Measurements from ENCODE around the gene SLC39A10.

DNA sequence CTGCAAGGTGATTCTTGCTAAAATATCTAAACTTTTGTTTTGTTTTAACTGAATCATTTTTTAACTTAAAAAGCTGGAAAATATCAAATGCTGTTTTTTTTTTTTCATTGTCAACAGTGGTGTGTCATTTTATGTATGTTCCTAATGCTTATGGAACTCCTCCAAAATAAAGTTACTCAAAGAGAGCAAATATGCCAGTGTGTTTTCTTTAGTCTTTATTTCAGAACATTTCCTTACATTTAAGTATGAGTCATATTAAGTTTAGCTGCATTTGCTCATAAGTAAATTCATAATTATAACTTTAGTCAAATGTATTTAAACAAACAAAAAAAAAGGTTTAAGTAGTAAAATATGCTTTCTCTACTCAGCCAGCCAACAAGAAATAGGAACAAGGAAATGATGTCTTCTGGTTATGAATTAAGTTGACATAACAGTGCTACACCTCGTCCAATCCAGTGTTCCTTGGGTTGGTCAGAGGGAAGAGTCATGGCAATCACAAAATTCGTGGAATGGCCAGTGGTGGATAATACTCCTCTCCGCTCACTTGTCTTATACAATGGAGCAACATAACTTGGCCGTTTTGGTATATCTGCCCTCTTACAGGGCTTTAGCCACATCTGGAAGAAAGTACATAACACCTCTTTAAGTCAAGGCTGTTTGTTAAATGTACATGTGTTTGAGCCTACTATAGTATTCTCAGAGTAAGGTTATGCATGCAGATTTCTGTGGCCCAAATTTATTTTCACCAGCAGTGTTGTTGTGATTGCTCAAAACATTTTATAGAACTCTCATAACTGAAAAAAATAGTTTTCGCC is 80.7 kb downstream of the SLC39A10 start:
- TF ChIP-seq, protein P1, sequence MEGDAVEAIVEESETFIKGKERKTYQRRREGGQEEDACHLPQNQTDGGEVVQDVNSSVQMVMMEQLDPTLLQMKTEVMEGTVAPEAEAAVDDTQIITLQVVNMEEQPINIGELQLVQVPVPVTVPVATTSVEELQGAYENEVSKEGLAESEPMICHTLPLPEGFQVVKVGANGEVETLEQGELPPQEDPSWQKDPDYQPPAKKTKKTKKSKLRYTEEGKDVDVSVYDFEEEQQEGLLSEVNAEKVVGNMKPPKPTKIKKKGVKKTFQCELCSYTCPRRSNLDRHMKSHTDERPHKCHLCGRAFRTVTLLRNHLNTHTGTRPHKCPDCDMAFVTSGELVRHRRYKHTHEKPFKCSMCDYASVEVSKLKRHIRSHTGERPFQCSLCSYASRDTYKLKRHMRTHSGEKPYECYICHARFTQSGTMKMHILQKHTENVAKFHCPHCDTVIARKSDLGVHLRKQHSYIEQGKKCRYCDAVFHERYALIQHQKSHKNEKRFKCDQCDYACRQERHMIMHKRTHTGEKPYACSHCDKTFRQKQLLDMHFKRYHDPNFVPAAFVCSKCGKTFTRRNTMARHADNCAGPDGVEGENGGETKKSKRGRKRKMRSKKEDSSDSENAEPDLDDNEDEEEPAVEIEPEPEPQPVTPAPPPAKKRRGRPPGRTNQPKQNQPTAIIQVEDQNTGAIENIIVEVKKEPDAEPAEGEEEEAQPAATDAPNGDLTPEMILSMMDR (IDR thresholded peaks at IDR 0.05 in 2 of 3, conservative IDR thresholded peaks at IDR 0.05 in 1 of 3; ENCODE audit: insufficient read depth in 2 of 3, low read depth in 1 of 3, low read length in 3 of 3), result no peak
- TF ChIP-seq, protein P2, sequence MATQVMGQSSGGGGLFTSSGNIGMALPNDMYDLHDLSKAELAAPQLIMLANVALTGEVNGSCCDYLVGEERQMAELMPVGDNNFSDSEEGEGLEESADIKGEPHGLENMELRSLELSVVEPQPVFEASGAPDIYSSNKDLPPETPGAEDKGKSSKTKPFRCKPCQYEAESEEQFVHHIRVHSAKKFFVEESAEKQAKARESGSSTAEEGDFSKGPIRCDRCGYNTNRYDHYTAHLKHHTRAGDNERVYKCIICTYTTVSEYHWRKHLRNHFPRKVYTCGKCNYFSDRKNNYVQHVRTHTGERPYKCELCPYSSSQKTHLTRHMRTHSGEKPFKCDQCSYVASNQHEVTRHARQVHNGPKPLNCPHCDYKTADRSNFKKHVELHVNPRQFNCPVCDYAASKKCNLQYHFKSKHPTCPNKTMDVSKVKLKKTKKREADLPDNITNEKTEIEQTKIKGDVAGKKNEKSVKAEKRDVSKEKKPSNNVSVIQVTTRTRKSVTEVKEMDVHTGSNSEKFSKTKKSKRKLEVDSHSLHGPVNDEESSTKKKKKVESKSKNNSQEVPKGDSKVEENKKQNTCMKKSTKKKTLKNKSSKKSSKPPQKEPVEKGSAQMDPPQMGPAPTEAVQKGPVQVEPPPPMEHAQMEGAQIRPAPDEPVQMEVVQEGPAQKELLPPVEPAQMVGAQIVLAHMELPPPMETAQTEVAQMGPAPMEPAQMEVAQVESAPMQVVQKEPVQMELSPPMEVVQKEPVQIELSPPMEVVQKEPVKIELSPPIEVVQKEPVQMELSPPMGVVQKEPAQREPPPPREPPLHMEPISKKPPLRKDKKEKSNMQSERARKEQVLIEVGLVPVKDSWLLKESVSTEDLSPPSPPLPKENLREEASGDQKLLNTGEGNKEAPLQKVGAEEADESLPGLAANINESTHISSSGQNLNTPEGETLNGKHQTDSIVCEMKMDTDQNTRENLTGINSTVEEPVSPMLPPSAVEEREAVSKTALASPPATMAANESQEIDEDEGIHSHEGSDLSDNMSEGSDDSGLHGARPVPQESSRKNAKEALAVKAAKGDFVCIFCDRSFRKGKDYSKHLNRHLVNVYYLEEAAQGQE (IDR thresholded peaks at IDR 0.05; ENCODE audit: borderline replicate concordance), result no peak
- TF ChIP-seq, protein P2 (CRISPR knock-in tag; IDR thresholded peaks at IDR 0.05; ENCODE audit: low read depth), result no peak
- TF ChIP-seq JUND (IDR thresholded peaks at IDR 0.05; ENCODE audit: borderline replicate concordance, low read depth, low read length), result no peak
- no peak for TF ChIP-seq JUND (tag; IDR thresholded peaks at IDR 0.05; ENCODE audit: borderline replicate concordance, low read depth, low read length)
- TF ChIP-seq ILK (tag; IDR thresholded peaks at IDR 0.05; ENCODE audit: borderline replicate concordance, low read depth), result no peak
- TF ChIP-seq ZC3H11A (IDR thresholded peaks at IDR 0.05; ENCODE audit: low read depth, low read length), result no peak
- TF ChIP-seq, protein P3, sequence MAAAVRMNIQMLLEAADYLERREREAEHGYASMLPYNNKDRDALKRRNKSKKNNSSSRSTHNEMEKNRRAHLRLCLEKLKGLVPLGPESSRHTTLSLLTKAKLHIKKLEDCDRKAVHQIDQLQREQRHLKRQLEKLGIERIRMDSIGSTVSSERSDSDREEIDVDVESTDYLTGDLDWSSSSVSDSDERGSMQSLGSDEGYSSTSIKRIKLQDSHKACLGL (CRISPR knock-in tag; IDR thresholded peaks at IDR 0.05; ENCODE audit: borderline replicate concordance, poor library complexity, severe bottlenecking), result no peak
- TF ChIP-seq MBD2 (IDR thresholded peaks at IDR 0.05; ENCODE audit: borderline replicate concordance, low read depth), result no peak
- TF ChIP-seq JUN (IDR thresholded peaks at IDR 0.05; ENCODE audit: borderline replicate concordance, low read depth, low read length), result no peak
- no peak for TF ChIP-seq JUN (CRISPR knock-in tag; IDR thresholded peaks at IDR 0.05; ENCODE audit: borderline replicate concordance)
- TF ChIP-seq L3MBTL2 (IDR thresholded peaks at IDR 0.05), result no peak
- no peak for TF ChIP-seq BRCA1 (IDR thresholded peaks at IDR 0.05)
- TF ChIP-seq BRCA1 (CRISPR knock-in tag; IDR thresholded peaks at IDR 0.05), result no peak
- no peak for TF ChIP-seq ZNF224 (CRISPR knock-in tag; IDR thresholded peaks at IDR 0.05)
- no peak for TF ChIP-seq BMI1 (IDR thresholded peaks at IDR 0.05; ENCODE audit: low read length)
- TF ChIP-seq EP300 (IDR thresholded peaks at IDR 0.05; ENCODE audit: low read length), result no peak
- TF ChIP-seq DPF2 (IDR thresholded peaks at IDR 0.05), result no peak

Data from K562 (cell line).